IMR-90 (cell line): ENCODE data around the gene CCDC12.

ENCODE experiments used
- MAFK ChIP-seq: IDR thresholded peaks from 2 replicates; pipeline ENCODE4 v1.6.1; 2012; ENCODE audit warnings: low read depth, low read length, improper control_type of control experiment
- MXI1 ChIP-seq: IDR thresholded peaks from 2 replicates; pipeline ENCODE4 v1.6.1; 2012; ENCODE audit warnings: low read depth, mild to moderate bottlenecking, low read length, moderate library complexity, borderline replicate concordance
- POLR2A ChIP-seq: IDR thresholded peaks from 2 replicates; pipeline ENCODE4 v1.6.1; 2012; ENCODE audit warnings: mild to moderate bottlenecking, low read depth, low read length
- RAD21 ChIP-seq: IDR thresholded peaks from 2 replicates; pipeline ENCODE4 v1.6.1; 2012; ENCODE audit warnings: low read length, improper control_type of control experiment
- RFX5 ChIP-seq: IDR thresholded peaks from 2 replicates; pipeline ENCODE4 v1.8.0; 2012; ENCODE audit warnings: low read depth, mild to moderate bottlenecking, low read length, moderate library complexity
- TF ChIP-seq, protein P1 (sequence below): conservative IDR thresholded peaks from 2 replicates; pipeline ENCODE4 v1.5.1; 2012; ENCODE audit warnings: mild to moderate bottlenecking, low read depth, low read length, improper control_type of control experiment

DNA sequence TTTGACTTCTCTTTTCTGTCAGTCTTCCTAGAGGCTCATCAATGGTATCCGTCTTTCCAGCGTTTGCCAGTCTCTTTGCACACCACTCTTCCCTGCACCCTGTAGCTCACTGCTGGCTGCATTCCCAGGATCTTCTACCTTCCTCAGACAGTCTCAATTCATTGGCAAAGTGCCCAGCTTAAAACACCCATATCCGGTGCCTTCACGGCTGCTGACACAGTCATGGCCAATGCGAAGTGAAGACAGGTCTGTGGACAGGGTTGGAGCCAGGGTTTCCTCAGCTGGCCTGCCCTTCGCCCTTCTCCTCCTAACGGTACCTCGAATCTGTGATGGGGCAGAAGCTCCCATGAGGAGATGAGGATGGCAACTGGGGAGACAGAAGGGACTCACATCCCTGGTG, 62.9 kb downstream of the CCDC12 start:
- TF ChIP-seq, protein P1, sequence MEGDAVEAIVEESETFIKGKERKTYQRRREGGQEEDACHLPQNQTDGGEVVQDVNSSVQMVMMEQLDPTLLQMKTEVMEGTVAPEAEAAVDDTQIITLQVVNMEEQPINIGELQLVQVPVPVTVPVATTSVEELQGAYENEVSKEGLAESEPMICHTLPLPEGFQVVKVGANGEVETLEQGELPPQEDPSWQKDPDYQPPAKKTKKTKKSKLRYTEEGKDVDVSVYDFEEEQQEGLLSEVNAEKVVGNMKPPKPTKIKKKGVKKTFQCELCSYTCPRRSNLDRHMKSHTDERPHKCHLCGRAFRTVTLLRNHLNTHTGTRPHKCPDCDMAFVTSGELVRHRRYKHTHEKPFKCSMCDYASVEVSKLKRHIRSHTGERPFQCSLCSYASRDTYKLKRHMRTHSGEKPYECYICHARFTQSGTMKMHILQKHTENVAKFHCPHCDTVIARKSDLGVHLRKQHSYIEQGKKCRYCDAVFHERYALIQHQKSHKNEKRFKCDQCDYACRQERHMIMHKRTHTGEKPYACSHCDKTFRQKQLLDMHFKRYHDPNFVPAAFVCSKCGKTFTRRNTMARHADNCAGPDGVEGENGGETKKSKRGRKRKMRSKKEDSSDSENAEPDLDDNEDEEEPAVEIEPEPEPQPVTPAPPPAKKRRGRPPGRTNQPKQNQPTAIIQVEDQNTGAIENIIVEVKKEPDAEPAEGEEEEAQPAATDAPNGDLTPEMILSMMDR = no peak
- TF ChIP-seq MAFK (no peak), MXI1 (no peak), RAD21 (no peak), RFX5 (no peak), POLR2A (no peak)
